GM04503 (cell line): ENCODE data around the gene KCNJ15.

Source experiments
- DNase-seq: peaks from one replicate; pipeline ENCODE4 v3.0.0-alpha.2; 2012; ENCODE audit warnings: low read depth

Gene KCNJ15

GRCh38 chr21:38326899-38327298 is 70.1 kb downstream of the KCNJ15 start:
- no peak for DNase-seq

DNA sequence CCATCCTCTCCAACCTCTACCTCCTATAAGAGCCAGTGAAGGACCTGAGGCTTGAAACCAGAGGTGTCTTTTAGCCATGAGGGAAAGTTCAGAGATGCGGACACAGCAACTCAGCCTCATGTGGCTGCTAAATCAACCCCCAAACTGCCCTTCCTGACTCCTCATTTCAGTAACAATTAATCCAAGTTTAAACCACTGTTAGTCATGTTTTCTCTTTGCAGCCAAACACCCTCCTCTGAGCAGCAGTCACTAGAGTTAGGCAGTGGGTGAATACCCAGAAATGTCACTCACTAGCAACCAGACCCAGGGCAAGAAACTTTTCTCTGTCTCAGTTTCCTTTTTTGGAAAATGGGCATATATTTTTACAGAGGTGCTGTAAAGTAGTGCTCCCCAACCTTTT is 71.2 kb downstream of the KCNJ15 start:
- DNase-seq, result no peak

- DNase-seq, result no peak
Measured at GRCh38 chr21:38329162-38329561, 72.4 kb downstream of the KCNJ15 start.

- no peak for DNase-seq
Measured at GRCh38 chr21:38330666-38331065, 73.9 kb downstream of the KCNJ15 start.

DNA sequence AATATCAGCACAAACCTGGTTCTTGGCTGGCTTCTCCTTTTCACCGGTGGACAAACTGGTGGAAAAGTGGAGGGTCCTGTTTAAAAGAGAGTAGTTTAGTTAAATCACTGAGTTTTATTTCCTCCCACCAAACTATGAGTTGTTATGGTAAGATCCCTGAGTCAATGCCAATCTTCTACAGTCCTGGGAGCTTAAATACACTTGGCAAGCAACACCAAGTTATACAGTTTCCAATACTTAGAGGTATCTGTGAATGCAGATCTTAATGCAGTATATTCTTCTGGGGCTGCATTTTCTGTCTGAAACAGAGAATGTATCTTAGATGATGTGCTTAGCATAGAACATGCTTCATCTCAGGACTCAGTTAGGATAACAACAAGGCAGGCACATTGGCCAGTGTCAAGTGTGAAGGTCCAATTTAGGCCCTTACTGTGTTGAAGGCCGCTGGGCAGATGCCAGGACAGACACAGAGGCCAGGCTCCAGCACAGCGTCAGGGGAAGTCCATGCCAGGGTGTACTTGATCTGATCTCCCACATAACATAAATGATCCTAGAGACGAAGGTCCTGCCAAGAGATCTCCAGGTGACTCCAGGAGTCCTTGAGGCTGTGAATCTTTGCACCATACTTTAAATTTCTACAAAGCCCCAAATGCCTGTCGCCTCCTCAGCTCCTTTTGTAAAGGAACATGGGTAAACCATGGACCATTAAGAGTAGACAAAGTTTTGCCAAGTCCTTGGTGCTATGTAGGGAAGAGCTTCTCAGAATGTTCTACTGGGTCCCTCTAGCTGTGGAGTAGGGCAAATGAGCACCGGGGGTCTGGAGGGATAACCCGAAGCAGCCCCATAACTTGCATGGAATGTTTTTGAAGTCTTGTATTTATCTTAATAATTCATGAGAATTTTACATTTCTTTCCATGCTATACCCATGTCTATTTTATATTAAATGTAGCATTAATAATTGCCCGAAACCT is 76.8 kb downstream of the KCNJ15 start:
- no peak for DNase-seq

DNA sequence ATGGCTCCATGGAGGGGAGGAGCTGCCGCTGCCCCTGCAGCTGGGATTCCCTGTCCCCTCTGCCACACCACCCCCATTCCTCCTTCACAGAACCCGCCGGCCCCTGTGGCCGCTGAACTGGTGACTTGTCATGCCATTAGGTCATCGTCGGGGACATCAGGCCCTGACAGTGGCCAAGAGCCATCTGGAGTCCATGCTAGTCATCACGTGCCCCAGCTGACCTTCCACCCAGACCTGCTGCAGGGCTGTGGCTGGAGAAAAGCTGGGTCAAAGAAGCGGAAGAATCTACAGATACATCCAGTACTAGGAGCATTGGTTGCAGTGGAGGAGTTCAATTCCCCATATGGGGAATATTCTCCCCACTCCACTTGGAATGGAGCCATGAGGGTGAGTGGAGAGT is 78.1 kb downstream of the KCNJ15 start:
- DNase-seq, result no peak

- DNase-seq, result no peak
Measured at GRCh38 chr21:38337793-38338192, 81.0 kb downstream of the KCNJ15 start.

DNA sequence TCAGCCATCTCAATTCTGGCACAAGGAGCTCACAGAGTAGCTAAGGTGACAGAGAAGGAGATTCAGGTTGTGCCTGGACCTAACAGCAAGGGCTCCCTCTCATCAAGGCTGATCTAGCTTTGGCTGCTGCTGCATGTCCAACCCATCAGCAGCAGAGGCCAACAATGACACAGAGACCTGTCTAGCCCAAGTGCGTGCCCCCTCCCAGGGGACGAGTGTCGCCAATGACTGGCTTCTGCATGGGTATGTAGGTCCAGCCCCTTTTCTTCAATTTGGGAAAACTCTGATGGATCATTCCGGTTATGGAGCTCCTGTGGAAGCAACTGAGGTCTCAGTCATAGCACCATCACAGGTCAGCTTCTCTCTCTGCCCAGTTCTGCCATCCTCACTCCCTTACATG is 83.3 kb downstream of the KCNJ15 start:
- no peak for DNase-seq

GRCh38 chr21:38341546-38342012 is 84.8 kb downstream of the KCNJ15 start:
- no peak for DNase-seq

DNA sequence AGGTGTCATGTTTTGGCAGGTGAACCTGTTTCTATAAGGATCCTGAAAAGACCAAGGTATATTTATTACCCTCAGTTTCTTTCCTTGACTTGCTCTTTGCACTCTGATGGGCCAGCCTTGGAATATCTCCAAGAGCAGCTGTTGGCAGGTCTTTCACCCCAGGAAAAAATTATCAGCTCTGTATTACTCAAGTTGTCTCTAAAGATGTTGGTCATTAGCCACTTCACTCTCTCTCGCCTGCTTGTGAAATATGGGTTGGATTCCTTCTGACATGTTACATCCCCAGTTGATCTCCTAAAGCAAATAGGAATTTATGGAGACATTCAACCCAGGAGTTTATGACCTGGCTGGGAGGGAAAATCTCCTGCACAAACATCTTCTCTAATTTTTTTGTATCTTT is 85.9 kb downstream of the KCNJ15 start:
- DNase-seq, result no peak

- DNase-seq, result no peak
Measured at GRCh38 chr21:38343691-38344090, 86.9 kb downstream of the KCNJ15 start.

GRCh38 chr21:38346286-38346685 is 89.5 kb downstream of the KCNJ15 start:
- DNase-seq, result no peak

GRCh38 chr21:38349111-38349746 is 92.4 kb downstream of the KCNJ15 start:
- no peak for DNase-seq

GRCh38 chr21:38349977-38350376 is 93.2 kb downstream of the KCNJ15 start:
- no peak for DNase-seq

- DNase-seq, result no peak
Measured at GRCh38 chr21:38350684-38351083, 93.9 kb downstream of the KCNJ15 start.

DNA sequence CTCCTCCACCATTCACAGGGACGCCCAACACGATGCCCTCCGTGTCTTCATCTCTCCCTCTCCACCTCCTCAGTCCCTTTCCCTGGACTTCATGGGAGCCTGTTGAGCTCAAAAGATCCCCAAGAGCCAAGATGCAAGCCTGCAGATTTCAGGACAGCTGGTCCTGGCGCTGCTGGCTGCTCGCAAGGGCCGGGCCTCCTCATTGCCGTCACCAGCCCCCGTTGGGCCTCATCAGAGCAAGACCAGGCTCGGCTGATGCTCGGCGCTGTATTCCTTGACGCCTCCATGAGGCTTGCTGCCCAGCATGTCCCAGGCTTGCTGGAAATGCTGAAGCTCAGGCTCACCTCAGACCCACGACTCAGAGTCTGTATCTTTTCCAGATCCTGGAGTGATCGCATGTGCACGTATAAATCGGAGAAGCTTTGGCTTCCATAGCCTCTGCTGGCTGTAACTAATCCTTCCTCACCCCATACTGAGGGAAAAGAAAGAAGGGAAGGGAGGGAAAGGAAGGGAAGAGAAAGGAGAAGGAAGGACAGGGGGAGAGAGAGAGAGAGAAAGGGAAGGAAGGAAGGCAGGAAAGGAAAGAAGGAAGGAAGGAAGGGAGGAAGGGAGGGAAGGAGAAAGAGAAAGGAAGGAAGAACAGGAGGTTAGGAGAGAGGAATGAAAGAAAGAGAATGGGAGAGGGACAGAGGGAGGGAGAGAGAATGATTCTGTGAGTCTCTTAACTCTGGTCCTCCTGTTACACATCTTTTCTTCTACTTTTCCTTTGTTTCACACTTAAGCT is 94.6 kb downstream of the KCNJ15 start:
- no peak for DNase-seq

DNA sequence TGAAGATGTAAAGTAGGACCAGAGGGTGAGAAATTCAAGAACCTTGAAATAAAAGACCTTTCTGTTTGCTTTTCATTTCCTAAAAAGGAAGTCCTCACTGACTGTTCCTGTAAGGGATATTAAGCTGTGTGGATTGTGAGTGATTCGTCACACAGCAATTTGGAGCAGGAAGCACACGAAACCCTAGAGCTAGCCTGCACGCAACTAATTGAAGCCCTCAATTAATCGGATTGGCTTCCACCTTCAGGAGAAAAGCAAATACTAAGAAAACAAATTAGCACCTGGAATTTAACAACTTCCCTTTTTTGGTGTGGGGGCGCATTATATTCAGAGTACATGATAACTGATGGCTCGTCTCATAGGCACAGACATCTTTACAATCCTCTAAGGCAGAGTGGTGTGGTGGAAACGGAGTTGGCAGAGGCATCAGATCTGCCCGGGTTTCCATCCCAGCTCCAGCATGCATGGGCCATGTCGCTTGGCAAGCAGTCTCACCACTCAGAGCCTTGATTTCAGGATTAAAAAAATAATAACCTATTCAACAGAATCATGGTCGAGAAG is 95.2 kb downstream of the KCNJ15 start:
- DNase-seq, result peak; percentile 74

GRCh38 chr21:38352536-38353219 is 95.9 kb downstream of the KCNJ15 start:
- peak; percentile 32 for DNase-seq

DNA sequence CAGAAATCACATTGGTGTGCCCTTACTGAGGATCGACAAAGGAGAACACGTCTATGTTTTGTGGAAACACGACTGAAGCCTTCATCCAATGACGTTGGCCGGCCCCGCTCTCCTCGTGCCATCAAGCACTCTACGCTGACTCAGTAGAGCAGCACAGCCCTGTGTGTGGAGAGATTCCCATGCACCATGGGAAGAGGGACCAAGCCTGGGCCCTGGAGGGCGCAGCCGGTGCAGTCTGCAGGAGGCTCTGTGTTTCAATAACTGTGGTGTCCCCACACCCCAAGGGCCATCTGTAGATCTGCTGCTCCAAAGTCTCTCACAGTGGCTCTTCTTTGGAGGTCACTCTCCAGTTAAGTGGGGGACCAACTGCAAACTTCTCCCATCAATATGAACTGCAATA is 97.4 kb downstream of the KCNJ15 start:
- DNase-seq, result no peak

DNA sequence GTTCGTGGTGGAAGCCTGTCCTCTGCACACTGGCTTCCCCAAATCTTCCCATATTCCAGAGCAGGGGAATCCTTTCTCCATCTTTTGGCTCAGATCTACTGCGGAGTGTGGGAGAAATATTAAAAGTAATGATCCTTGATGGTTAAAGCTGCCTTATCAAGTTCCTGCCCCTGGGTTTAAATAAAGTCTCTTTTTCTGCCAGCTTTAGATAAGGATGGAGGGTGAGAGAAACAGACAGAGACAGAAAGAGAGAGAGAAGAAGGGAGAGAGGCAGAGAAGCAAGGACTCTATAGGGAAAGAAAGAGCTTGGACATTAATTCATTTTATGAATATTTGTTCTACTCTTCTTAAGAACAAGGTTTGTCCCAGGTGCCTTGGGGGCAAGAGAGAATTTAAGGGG is 98.0 kb downstream of the KCNJ15 start:
- DNase-seq, result no peak

DNA sequence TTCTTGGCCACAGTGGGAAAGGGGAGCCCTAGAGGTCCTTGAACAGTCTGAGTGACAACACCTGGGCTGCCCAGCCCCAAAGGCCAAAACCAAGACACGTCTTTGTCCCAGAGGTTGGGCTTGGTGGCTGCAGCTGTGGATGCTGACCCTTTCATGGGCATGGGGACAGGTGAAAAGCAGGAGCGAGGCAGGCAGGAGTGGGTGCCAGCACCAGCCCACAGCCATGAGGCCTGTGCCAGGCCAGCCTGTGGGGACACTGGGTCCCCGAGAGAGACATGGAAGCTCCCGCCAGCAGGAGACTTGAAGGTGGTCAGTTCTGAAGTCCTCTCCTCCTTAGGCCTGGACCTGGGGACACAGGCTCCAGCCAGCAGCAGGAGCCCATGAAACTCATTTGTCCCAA is 98.6 kb downstream of the KCNJ15 start:
- DNase-seq, result no peak
